Common myeloid progenitor, CD34-positive (primary cell): ENCODE results near the gene DENR. TPM values are rescaled to one million over a fixed set of nuclear protein-coding genes. Genes with fewer than 3 reads are reported as not detected.
"Not testable (repeated sequence)": the region's sequence is repeated elsewhere in the genome, so short reads cannot be mapped to it uniquely, and the experiment has no call there.

Experiments used
- CTCF ChIA-PET: fragments of 350-600 bp; sonication (Branson Sonifier 250); formaldehyde crosslinking; loops from one replicate; lab custom pipeline; 2021; ENCODE audit warnings: antibody characterized with exemption; lab: Charles Lee
- POLR2A ChIA-PET: fragments of 350-600 bp; sonication (Branson Sonifier 250); formaldehyde crosslinking; loops from one replicate; lab custom pipeline; 2021; ENCODE audit warnings: antibody characterized with exemption; lab: Charles Lee
- DNase-seq, 3 donors: peaks; one replicate each; pipeline versions ENCODE4 v3.0.0 to v3.0.0-alpha.2; 2013
- H3K27ac ChIP-seq, 2 experiments: 1 replicate in 1 of 2; 2 replicates in 1 of 2; pipeline ENCODE4 v1.7.0; 2013; ENCODE audit warnings: inconsistent platforms in 2 of 2, low read length in 2 of 2, mild to moderate bottlenecking in 2 of 2, low read depth in 1 of 2, moderate library complexity in 1 of 2; ENCODE audit not compliant: severe bottlenecking in 2 of 2, insufficient read depth in 1 of 2, poor library complexity in 1 of 2
- H3K27me3 ChIP-seq, 5 experiments: replicated peaks in 2 of 5; 1 replicate in 3 of 5; 2 replicates in 2 of 5; pipeline versions ENCODE4 v1.6.1 to v1.7.0; 2013; ENCODE audit warnings: low read length in 4 of 5, mild to moderate bottlenecking in 2 of 5, moderate library complexity in 2 of 5, inconsistent platforms in 1 of 5; ENCODE audit not compliant: insufficient read depth in 5 of 5, control insufficient read depth in 4 of 5
- H3K36me3 ChIP-seq, 4 experiments: 1 replicate in 2 of 4; 2 replicates in 2 of 4; pipeline versions ENCODE4 v1.6.1 to v1.7.0; 2013; ENCODE audit warnings: low read length in 3 of 4, control low read depth in 1 of 4, mild to moderate bottlenecking in 1 of 4; ENCODE audit not compliant: control insufficient read depth in 4 of 4, insufficient read depth in 4 of 4
- H3K4me1 ChIP-seq, 4 experiments: 1 replicate in 3 of 4; 2 replicates in 1 of 4; pipeline versions ENCODE4 v1.6.1 to v1.7.1; 2013; ENCODE audit warnings: low read length in 3 of 4, mild to moderate bottlenecking in 3 of 4, control low read depth in 1 of 4, inconsistent platforms in 1 of 4, moderate library complexity in 1 of 4; ENCODE audit not compliant: control insufficient read depth in 4 of 4, insufficient read depth in 4 of 4; ENCODE audit errors: control extremely low read depth in 1 of 4
- H3K4me3 ChIP-seq, 7 experiments: 1 replicate in 4 of 7; 2 replicates in 3 of 7; pipeline versions ENCODE4 v1.5.1 to v1.7.0; 2013; ENCODE audit warnings: mild to moderate bottlenecking in 7 of 7, low read length in 6 of 7, moderate library complexity in 6 of 7, inconsistent platforms in 2 of 7, low read depth in 2 of 7, control low read depth in 1 of 7; ENCODE audit not compliant: insufficient read depth in 4 of 7, control insufficient read depth in 1 of 7; ENCODE audit errors: extremely low read depth in 1 of 7
- H3K9me3 ChIP-seq, 5 experiments: 1 replicate in 4 of 5; 2 replicates in 1 of 5; pipeline versions ENCODE4 v1.6.1 to v1.7.1; 2013; ENCODE audit warnings: low read length in 4 of 5, mild to moderate bottlenecking in 2 of 5, inconsistent platforms in 1 of 5, low read depth in 1 of 5, moderate library complexity in 1 of 5; ENCODE audit not compliant: control insufficient read depth in 4 of 5, insufficient read depth in 2 of 5; ENCODE audit errors: control extremely low read depth in 1 of 5
- WGBS: methylation state at CpG from one replicate; pipeline ENCODE4 v1.1.5; 2013; ENCODE audit not compliant: insufficient coverage; 5-methylcytosine and 5-hydroxymethylcytosine counted together
- polyA plus RNA-seq: library from polyadenylated mRNA; unstranded; fragments of 120-200 nt; gene quantifications from one replicate; pipeline ENCODE4 v1.2.1, GENCODE V29; 2013

Gene DENR
- 89.7 TPM for polyA plus RNA-seq

- ChIA-PET POLR2A (interaction anchor here (0.6 kb wide), 1 partner anchor 11 kb away, joined by 3 read pairs; no protein-coding TSS in a partner anchor), CTCF (interaction anchor here (0.7 to 4.1 kb wide), 14 partner anchors 10 to 148 kb away, joined by 3 to 42 read pairs (median 4); partner anchors contain the start of gene HCAR1)
- H3K4me3 ChIP-seq, result peak within 1 kb of the TSS; percentile 72 to 94 (median 87)
- H3K27ac ChIP-seq, result peak within 1 kb of the TSS; percentile 94 to 97
- no peaks in the 10 kb centered on the region for H3K27me3 ChIP-seq
- peaks cover 4 to 34% (median 23%) of the 10 kb centered on the region in 4 experiments for H3K36me3 ChIP-seq
- peaks cover 10 to 37% (median 27%) of the 10 kb centered on the region in 4 experiments for H3K4me1 ChIP-seq
- WGBS, result 0% methylated on average over 72 of the region's 73 CpGs
- no peaks in the 10 kb centered on the region for H3K9me3 ChIP-seq
- peak; percentile 95 to 98 (median 98) for DNase-seq
Observed at GRCh38 chr12:122752464-122753318, at the start of gene DENR. TSS of gene DENR (plus strand) at chr12:122752824. CDS start at chr12:122753702, 878 bp downstream.

GRCh38 chr12:122702890-122703611 is 49.6 kb upstream of the DENR start, which contains the start of gene HCAR2:
TSS of gene HCAR2 (minus strand) at chr12:122703357. CDS start at chr12:122703283, 74 bp downstream.
- H3K4me1 ChIP-seq, result not testable (repeated sequence)

GRCh38 chr12:122703841-122704240 is 48.8 kb upstream of the DENR start:
- H3K27me3 ChIP-seq, H3K36me3 ChIP-seq, CTCF ChIA-PET, H3K27ac ChIP-seq, H3K4me3 ChIP-seq, H3K9me3 ChIP-seq, DNase-seq, POLR2A ChIA-PET, H3K4me1 ChIP-seq: not testable (repeated sequence)
- no CpG with 5 or more reads among the region's 3 CpGs for WGBS

More at GRCh38 chr12:122702890-122703611, 49.6 kb upstream of the DENR start, which contains the start of gene HCAR2:
- H3K9me3 ChIP-seq, H3K27me3 ChIP-seq, POLR2A ChIA-PET, H3K4me3 ChIP-seq, H3K27ac ChIP-seq, H3K36me3 ChIP-seq, CTCF ChIA-PET: not testable (repeated sequence)
- 98% methylated on average over 8 of the region's 22 CpGs for WGBS
- peak in 1 of 3 donors; percentile 26 for DNase-seq

- H3K4me3 ChIP-seq, H3K36me3 ChIP-seq, H3K27ac ChIP-seq, H3K9me3 ChIP-seq, H3K27me3 ChIP-seq, H3K4me1 ChIP-seq, DNase-seq, POLR2A ChIA-PET, CTCF ChIA-PET: not testable (repeated sequence)
- no CpG with 5 or more reads among the region's 3 CpGs for WGBS
Observed at GRCh38 chr12:122709287-122709686, 43.3 kb upstream of the DENR start.

- H3K4me1 ChIP-seq, H3K9me3 ChIP-seq, H3K27ac ChIP-seq, H3K36me3 ChIP-seq, CTCF ChIA-PET, DNase-seq, H3K4me3 ChIP-seq, H3K27me3 ChIP-seq: not testable (repeated sequence)
- POLR2A ChIA-PET, result interaction anchor here (1.0 kb wide), 1 partner anchor 39 kb away, joined by 3 read pairs; no protein-coding TSS in a partner anchor
- WGBS, result 100% methylated on average over 2 of the region's 2 CpGs
Observed at GRCh38 chr12:122710341-122710740, 42.3 kb upstream of the DENR start.

- peak in 2 of 3 donors; percentile 53 to 67 for DNase-seq
- H3K4me1 ChIP-seq, H3K9me3 ChIP-seq, CTCF ChIA-PET, H3K4me3 ChIP-seq, H3K27ac ChIP-seq, H3K36me3 ChIP-seq, H3K27me3 ChIP-seq: not testable (repeated sequence)
- 67% methylated on average over 1 of the region's 1 CpG for WGBS
- POLR2A ChIA-PET, result interaction anchor here (1.0 kb wide), 1 partner anchor 38 kb away, joined by 3 read pairs; no protein-coding TSS in a partner anchor
Observed at GRCh38 chr12:122711266-122711665, 41.4 kb upstream of the DENR start.
